Kidney (tissue), 14 donors: Measurements from ENCODE around the gene NCOA1. TPM values are rescaled to one million over a fixed set of nuclear protein-coding genes. Genes with fewer than 3 reads are reported as not detected.

Experiments
- DNase-seq, 5 donors: peaks; one replicate each; pipeline ENCODE4 v3.0.0-alpha.2; 2013 to 2020
- FAIRE-seq: peaks from 2 replicates; lab custom pipeline; 2012; peaks lifted over from hg19 to GRCh38; lab: Jason Lieb, UNC
- H3K27ac ChIP-seq, 2 donors: one replicate each; pipeline ENCODE4 v1.7.0; 2013; ENCODE audit warnings: low read depth in 2 of 2, low read length in 2 of 2, inconsistent platforms in 1 of 2
- H3K27me3 ChIP-seq: one replicate; pipeline ENCODE4 v1.7.1; 2013; ENCODE audit warnings: low read length, inconsistent platforms; ENCODE audit not compliant: control insufficient read depth, insufficient read depth
- H3K36me3 ChIP-seq, 3 donors: one replicate each; pipeline versions ENCODE4 v1.7.0 to v1.7.1; 2013; ENCODE audit warnings: low read length in 3 of 3, control low read depth in 1 of 3, inconsistent platforms in 1 of 3; ENCODE audit not compliant: insufficient read depth in 3 of 3, control insufficient read depth in 2 of 3
- H3K4me1 ChIP-seq, 3 donors: one replicate each; pipeline versions ENCODE4 v1.7.0 to v1.7.1; 2013; ENCODE audit warnings: low read length in 3 of 3, inconsistent platforms in 1 of 3, low read depth in 1 of 3; ENCODE audit not compliant: control insufficient read depth in 2 of 3, insufficient read depth in 2 of 3
- H3K4me3 ChIP-seq, 3 donors: one replicate each; pipeline versions ENCODE4 v1.7.0 to v1.8.1; 2013; ENCODE audit warnings: low read length in 3 of 3, control low read depth in 1 of 3, inconsistent platforms in 1 of 3
- H3K9ac ChIP-seq, 3 donors: one replicate each; pipeline versions ENCODE4 v1.7.0 to v1.7.1; 2013; ENCODE audit warnings: low read length in 3 of 3, control low read depth in 1 of 3, inconsistent platforms in 1 of 3
- H3K9me3 ChIP-seq, 3 donors: one replicate each; pipeline versions ENCODE4 v1.7.0 to v1.7.1; 2013; ENCODE audit warnings: low read length in 3 of 3, control low read depth in 1 of 3, inconsistent platforms in 1 of 3; ENCODE audit not compliant: control insufficient read depth in 2 of 3, insufficient read depth in 1 of 3
- CTCF ChIP-seq: IDR thresholded peaks from 3 replicates; pipeline ENCODE4 v1.5.1; 2012; ENCODE audit warnings: mild to moderate bottlenecking, moderate library complexity, borderline replicate concordance; ENCODE audit not compliant: insufficient read depth; ENCODE audit errors: extremely low read depth
- intact Hi-C: fragments of 100-400 bp; cut with DNase I; formaldehyde crosslinking; loops from one replicate; pipeline ENCODE4 v1.11.1; 2022
- polyA plus RNA-seq: library from polyadenylated mRNA; stranded (reverse); fragments of 350-450 nt; fragmentation: Illumina TruSeq; extraction: RNeasy Lipid Tissue Mini Kit (QIAGEN cat#74804); gene quantifications from one replicate; pipeline ENCODE4 v1.2.3, GENCODE V29; 2014; ENCODE audit warnings: low read depth, low replicate concordance; ENCODE audit not compliant: insufficient read depth
- total RNA-seq: library from RNA; stranded (reverse); fragmentation: NEBNext Ultra II Directional; extraction: Animal tissue kit (Norgen Biotek cat#: 25700); gene quantifications from one replicate; pipeline ENCODE4 v1.2.1, GENCODE V29; 2021
- donor health status: control.
- donor health status: control.
- donor health status: control.
- donor health status: control.
- donor health status: control.
- donor health status: DM: yes; HTN: yes; CAD: no.
- donor health status: Normal renal cell carcinoma (clear cell type).

NCOA1 gene
- total and polyA plus RNA-seq, 2 donors from 2014 or later = 11.6 to 41.5 TPM

GRCh38 chr2:24497685-24498084, 6.6 kb downstream of the NCOA1 start:
- no peak overlapping the region for H3K27ac ChIP-seq

GRCh38 chr2:24498121-24498520, 7.1 kb downstream of the NCOA1 start:
- H3K9ac ChIP-seq = no peak overlapping the region
- DNase-seq (no peak), FAIRE-seq (no peak)
- no peaks in the 10 kb centered on the region for H3K27me3 ChIP-seq
- no peaks in the 10 kb centered on the region for H3K9me3 ChIP-seq
- H3K36me3 ChIP-seq = no peaks in the 10 kb centered on the region
- H3K4me3 ChIP-seq = no peak overlapping the region
- intact Hi-C loops = no loop called here
- H3K4me1 ChIP-seq = peaks cover 4 to 12% (median 11%) of the 10 kb centered on the region in 3 donors
- no peak for TF ChIP-seq CTCF
- H3K27ac ChIP-seq = no peak overlapping the region

More at GRCh38 chr2:24497685-24498084, 6.6 kb downstream of the NCOA1 start:
- intact Hi-C loops = no loop called here
- H3K4me3 ChIP-seq = no peak overlapping the region
- TF ChIP-seq CTCF = no peak
- H3K36me3 ChIP-seq = no peaks in the 10 kb centered on the region
- FAIRE-seq (no peak), DNase-seq (no peak)
- no peaks in the 10 kb centered on the region for H3K9me3 ChIP-seq
- H3K9ac ChIP-seq = no peak overlapping the region
- peaks cover 4 to 14% (median 13%) of the 10 kb centered on the region in 3 donors for H3K4me1 ChIP-seq
- H3K27me3 ChIP-seq = no peaks in the 10 kb centered on the region

- H3K36me3 ChIP-seq = no peaks in the 10 kb centered on the region
- no peaks in the 10 kb centered on the region for H3K27me3 ChIP-seq
- no peak for DNase-seq
- TF ChIP-seq CTCF = no peak
- intact Hi-C loops = no loop called here
- H3K4me3 ChIP-seq = no peak overlapping the region
- H3K27ac ChIP-seq = no peak overlapping the region
- no peak overlapping the region for H3K9ac ChIP-seq
- peaks cover 0 to 2% (median 0%) of the 10 kb centered on the region in 3 donors for H3K4me1 ChIP-seq
- H3K9me3 ChIP-seq = no peaks in the 10 kb centered on the region
- FAIRE-seq = no peak
Observed at GRCh38 chr2:24501813-24502212, 10.8 kb downstream of the NCOA1 start.
